Tibial artery (tissue), 4 donors: ENCODE measurements around the gene PDPK1.

Source experiments
- DNase-seq, 2 donors: peaks; one replicate each; pipeline ENCODE4 v3.0.0-alpha.2; 2019
- H3K27ac ChIP-seq, 2 donors: fragments of 200-600 bp; sonication (generic) in 1 of 2; 1 replicate in 1 of 2; 2 replicates in 1 of 2; pipeline ENCODE4 v1.5.1; 2018 to 2019; ENCODE audit warnings: mild to moderate bottlenecking in 1 of 2
- H3K27me3 ChIP-seq, 2 donors: fragments of 200-600 bp; sonication (generic) in 1 of 2; one replicate each; pipeline versions ENCODE4 v1.5.1 to v1.6.0; 2016 to 2019
- H3K36me3 ChIP-seq, 3 donors: fragments of 200-600 bp; sonication (generic) in 2 of 3; one replicate each; pipeline ENCODE4 v1.5.1; 2016 to 2019; ENCODE audit warnings: mild to moderate bottlenecking in 2 of 3
- H3K4me1 ChIP-seq, 4 donors: fragments of 200-600 bp; sonication (generic) in 2 of 4; 1 replicate in 3 of 4; 2 replicates in 1 of 4; pipeline ENCODE4 v1.5.1; 2016 to 2019
- H3K4me3 ChIP-seq, 2 donors: fragments of 200-600 bp; sonication (generic) in 1 of 2; 1 replicate in 1 of 2; 2 replicates in 1 of 2; pipeline ENCODE4 v1.5.1; 2018 to 2019; ENCODE audit warnings: mild to moderate bottlenecking in 2 of 2
- H3K9me3 ChIP-seq, 3 donors: fragments of 200-600 bp; sonication (generic) in 1 of 3; one replicate each; pipeline ENCODE4 v1.5.1; 2016 to 2019
- CTCF ChIP-seq, 2 experiments: fragments of 200-600 bp in 1 of 2; fragments of 450-650 bp in 1 of 2; IDR thresholded peaks; one replicate each; pipeline ENCODE4 v1.5.1; 2017 to 2019; ENCODE audit warnings: antibody characterized with exemption in 2 of 2, mild to moderate bottlenecking in 1 of 2, moderate library complexity in 1 of 2
- intact Hi-C: fragments of 100-400 bp; cut with DNase I; formaldehyde crosslinking; loops from one replicate; pipeline ENCODE4 v1.15.0; 2023; ENCODE audit warnings: low total_unique reads

The PDPK1 gene

GRCh38 chr16:2585651-2586081 is 47.8 kb downstream of the PDPK1 start:
- Histone ChIP-seq H3K9me3 (no peaks in the 10 kb centered on the region), H3K27ac (no peak overlapping the region), H3K36me3 (peaks cover 31 to 59% (median 52%) of the 10 kb centered on the region in 3 donors), H3K27me3 (no peaks in the 10 kb centered on the region), H3K4me1 (peaks cover 0 to 11% (median 0%) of the 10 kb centered on the region in 4 donors), H3K4me3 (no peak overlapping the region)
- TF ChIP-seq CTCF (IDR thresholded peaks at IDR 0.05): no peak
- DNase-seq: no peak
- intact Hi-C loops: no loop called here

- no peak for DNase-seq
- no peak for TF ChIP-seq CTCF (IDR thresholded peaks at IDR 0.05)
- Histone ChIP-seq H3K4me3 (no peak overlapping the region), H3K4me1 (peaks cover 0 to 16% (median 0%) of the 10 kb centered on the region in 4 donors), H3K27me3 (no peaks in the 10 kb centered on the region), H3K9me3 (no peaks in the 10 kb centered on the region), H3K36me3 (peaks cover 31 to 61% (median 52%) of the 10 kb centered on the region in 3 donors), H3K27ac (no peak overlapping the region)
- intact Hi-C loops: no loop called here
Measured at GRCh38 chr16:2586241-2586640, 48.4 kb downstream of the PDPK1 start.

DNA sequence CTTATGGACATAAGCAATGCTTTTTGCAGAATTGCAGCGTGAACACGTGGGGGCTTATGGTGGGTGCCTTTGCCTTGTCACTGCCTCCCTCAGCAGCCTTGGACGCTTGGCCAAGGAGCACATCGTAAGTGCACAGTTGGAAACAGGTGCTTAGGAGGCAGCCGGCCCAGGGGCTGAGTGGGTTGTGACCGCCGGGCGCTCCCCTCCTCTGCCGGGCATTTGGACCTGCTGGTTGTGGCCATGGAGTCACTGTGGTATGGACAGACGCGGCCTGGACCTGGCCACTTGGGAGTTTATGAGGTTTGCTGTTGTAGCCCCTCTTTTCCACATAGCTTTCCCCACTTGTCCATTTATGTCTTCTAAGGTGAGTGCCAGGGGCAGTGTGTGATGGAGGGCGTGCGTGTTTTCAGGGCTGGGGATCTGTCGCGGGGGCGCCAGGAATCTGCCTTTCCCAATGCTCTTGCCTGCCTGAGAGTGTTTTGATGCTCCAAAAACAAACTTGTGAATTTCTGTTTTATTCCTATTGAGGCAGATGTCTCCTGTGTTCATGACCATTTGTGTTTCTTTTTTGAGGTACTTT is 49.2 kb downstream of the PDPK1 start:
- Histone ChIP-seq H3K9me3 (no peaks in the 10 kb centered on the region), H3K36me3 (peaks cover 31 to 69% (median 52%) of the 10 kb centered on the region in 3 donors), H3K4me1 (peaks cover 0 to 18% (median 0%) of the 10 kb centered on the region in 4 donors), H3K27me3 (no peaks in the 10 kb centered on the region), H3K4me3 (no peak overlapping the region), H3K27ac (no peak overlapping the region)
- no peak for DNase-seq
- no peak for TF ChIP-seq CTCF (IDR thresholded peaks at IDR 0.05)
- intact Hi-C loops: no loop called here

DNA sequence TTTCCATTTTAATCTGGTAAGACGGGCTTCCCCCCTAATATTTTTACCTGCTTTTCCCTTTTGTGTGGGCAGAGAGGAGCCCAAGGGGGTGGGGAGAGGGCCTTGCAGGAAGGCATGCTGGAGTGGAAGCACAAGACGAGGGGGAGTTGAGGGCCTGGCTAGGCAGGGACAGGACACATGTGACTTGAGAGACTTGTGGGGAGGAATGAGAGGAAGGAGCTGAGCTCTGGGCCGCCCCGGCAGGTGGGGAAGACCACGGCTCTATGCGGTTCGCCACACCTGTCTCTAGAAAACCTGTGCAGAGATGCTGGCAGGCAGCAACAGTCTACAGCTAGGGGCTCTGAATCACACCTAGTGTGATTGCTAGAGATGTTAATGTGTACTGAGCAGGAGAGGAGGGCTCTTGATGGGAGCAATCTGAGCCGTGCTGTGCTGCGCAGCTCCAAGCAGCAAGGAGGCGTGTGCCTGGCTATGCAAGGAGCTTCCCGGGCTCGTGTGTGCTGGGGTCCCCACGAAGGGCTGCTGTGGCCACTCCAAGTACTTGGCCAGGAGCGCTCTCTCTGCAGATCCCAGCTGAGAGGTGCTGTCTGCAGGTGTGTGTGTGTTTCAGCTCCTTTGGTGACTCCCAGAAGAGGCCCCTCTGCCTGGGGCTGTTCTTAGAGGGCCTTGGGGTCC is 50.2 kb downstream of the PDPK1 start:
- no peak overlapping the region for H3K27ac ChIP-seq
- no peaks in the 10 kb centered on the region for H3K27me3 ChIP-seq
- no peak overlapping the region for H3K4me3 ChIP-seq
- H3K36me3 ChIP-seq: peaks cover 31 to 78% (median 52%) of the 10 kb centered on the region in 3 donors
- no peak for DNase-seq
- intact Hi-C loops: no loop called here
- peaks cover 0 to 18% (median 0%) of the 10 kb centered on the region in 4 donors for H3K4me1 ChIP-seq
- TF ChIP-seq CTCF (IDR thresholded peaks at IDR 0.05): no peak
- no peaks in the 10 kb centered on the region for H3K9me3 ChIP-seq

GRCh38 chr16:2591476-2592240 is 53.8 kb downstream of the PDPK1 start:
- Histone ChIP-seq H3K27me3 (no peaks in the 10 kb centered on the region), H3K36me3 (peaks cover 30 to 85% (median 46%) of the 10 kb centered on the region in 3 donors), H3K27ac (no peak overlapping the region), H3K9me3 (no peaks in the 10 kb centered on the region), H3K4me3 (no peak overlapping the region), H3K4me1 (peaks cover 0 to 18% (median 0%) of the 10 kb centered on the region in 4 donors)
- DNase-seq: no peak
- intact Hi-C loops: no loop called here
- no peak for TF ChIP-seq CTCF (IDR thresholded peaks at IDR 0.05)
